HUDEP-2 (cell line): ENCODE measurements around the gene SPTLC2.

Source experiments
- DNase-seq, 76 experiments: peaks; one replicate each; lab custom pipeline; 2025; ENCODE audit not compliant: unreplicated experiment in 76 of 76; lab: John Stamatoyannopoulos, UW

The SPTLC2 gene

GRCh38 chr14:77511486-77512162 is 104.8 kb downstream of the SPTLC2 start:
- no peak for DNase-seq

DNA sequence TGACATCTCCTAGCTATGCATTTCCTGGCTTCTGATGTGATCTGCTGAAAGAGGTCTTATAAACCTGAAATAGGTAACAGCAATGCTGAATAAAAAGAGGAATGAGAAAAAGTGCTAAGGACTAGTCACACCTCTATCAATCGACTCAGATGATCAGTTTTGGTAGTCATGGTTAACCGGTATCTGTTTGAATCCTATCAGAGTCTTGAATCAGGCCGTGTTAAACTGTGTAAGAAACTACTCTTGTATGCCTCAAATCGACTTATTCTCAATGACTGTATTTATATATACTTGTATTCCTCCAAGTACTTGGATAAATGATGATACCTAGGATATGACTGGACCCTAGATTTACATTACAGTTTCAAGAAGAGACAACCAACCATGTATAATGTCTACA is 107.1 kb downstream of the SPTLC2 start:
- DNase-seq, result no peak

GRCh38 chr14:77508876-77509275 is 107.6 kb downstream of the SPTLC2 start:
- no peak for DNase-seq

DNA sequence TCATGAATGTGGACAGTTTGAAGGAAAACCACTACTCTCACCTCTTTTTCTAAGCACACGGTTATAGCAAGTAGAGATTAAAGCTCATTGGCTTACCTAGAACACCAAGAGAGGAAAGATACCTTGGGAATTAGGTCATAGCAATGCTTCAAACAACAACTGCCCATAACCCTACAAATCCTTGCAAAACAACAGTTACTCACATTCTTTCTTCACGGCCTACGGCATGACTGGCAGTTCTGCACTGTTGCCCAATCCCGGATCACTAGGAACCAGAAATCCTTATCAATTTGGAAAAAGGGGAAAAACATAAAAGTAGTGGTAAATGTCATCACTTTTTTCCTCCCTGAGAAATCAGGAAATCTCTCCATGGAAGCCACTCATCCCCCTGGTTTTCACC is 108.2 kb downstream of the SPTLC2 start:
- DNase-seq, result no peak

GRCh38 chr14:77507762-77508161 is 108.7 kb downstream of the SPTLC2 start:
- DNase-seq, result no peak

DNA sequence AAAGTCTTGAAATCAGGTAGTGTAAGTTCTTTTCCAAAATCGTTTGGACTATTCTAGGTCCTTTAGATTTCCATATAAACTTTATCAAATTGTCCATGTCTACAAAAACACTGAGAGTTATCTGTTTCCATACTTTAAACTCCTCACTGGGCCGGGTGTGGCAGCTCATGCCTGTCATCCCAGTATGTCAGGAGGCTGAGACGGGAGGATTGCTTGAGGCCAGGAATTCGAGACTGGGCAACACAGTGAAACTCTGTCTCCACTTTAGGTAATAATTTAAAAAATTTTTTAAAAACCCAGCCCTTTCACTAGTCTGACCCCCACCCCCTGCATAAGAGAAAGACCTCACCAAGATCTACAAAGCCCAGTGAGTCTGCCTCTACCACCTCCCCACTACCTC is 111.4 kb downstream of the SPTLC2 start:
- DNase-seq, result no peak

DNA sequence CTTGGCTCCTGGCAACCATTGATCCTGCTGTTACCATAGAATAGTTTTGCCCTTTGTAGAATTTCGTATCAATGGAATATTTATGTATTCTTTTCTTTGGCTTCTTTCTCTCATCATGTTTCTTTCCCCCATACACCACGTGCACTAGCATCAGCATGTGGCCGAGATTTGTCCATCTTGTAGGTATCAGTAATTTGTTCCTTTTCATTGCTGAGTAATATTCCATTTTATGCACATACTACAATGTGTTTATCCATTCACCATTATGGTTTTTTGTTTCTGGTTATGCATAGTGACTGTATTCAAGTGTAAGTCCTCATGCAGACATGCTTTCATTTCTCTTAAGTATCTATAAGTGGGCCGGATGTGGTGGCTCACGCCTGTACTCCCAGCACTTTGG is 113.3 kb downstream of the SPTLC2 start:
- no peak for DNase-seq

DNA sequence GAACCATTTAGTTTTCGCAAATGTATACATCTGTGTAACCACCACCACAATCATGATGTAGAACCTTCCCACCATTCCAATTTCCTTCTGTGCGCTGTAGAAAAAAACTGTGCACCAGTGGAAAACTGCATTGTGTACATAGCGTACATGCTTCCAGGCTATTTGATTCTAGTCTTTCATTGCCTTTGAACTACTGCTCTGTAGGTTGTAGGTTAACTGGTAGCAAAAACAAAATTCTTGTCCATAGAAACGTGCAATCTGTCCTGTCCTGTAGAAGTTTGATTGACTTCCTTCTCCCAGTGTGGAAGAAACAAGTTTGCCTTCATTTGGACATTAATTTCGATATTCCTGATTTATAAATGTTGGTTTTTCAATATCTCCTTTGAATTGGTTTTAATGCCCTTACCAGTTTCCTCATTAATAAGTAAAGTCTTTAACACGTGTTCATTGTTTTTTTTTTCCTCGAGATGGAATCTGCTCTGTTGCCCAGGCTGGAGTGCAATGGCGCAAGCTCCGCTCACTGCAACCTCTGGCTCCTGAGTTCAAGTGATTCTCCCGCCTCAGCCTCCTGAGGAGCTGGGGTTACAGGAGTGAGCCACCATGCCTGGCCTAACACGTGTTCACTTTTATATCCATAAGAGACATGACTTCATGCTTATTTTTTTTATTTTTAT is 114.2 kb downstream of the SPTLC2 start:
- DNase-seq, result no peak

GRCh38 chr14:77498984-77499527 is 117.4 kb downstream of the SPTLC2 start:
- no peak for DNase-seq

DNA sequence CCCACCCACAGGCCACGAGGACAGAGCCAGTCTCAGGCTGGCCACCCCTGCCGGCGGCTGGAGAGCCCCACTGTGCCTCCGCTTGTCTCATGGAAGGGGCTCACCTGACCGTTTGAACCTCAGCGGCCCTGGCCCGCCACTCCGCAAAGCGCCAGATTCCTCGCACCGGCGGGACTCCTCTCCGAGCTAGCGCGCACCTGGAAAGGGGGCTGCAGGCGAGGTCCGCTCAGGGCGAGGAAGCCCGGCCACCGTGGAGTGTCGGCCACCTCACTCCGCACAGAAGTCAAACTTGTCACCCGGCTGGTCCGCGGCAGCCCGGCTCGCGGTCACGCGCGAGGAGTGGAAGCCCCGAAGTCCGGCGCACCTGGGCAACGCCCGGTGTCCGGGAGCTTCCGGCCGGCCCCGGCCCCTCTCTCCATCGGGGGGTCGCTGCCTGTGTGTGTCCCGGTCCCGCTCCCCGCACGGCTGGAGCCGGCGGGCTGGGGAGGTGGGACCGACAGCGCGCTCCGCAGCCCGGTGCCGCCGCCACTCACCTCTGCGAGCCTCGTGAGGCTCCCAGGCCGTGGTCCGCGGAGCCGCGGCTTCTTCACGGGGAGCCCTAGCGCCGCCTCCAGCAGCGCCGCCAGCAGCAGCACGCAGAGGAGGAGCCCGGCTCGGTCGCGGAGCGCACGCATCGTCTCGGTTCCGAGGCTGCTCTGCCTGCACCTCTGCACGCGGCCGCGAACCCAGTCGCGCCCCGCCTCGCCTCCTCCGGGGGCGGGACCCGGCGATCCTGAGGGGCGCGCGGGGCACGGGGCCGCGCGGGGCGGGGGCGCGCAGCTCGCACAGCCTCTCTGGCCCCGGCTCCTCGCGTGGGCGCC is 118.1 kb downstream of the SPTLC2 start, which contains the start of gene ISM2:
ISM2 (minus strand) TSS at position 697 of the 860 bp plus-strand sequence; CDS start at position 674, 23 bp downstream.
- DNase-seq, result peak in 15 of 76 experiments; percentile 4 to 40 (median 13)

DNA sequence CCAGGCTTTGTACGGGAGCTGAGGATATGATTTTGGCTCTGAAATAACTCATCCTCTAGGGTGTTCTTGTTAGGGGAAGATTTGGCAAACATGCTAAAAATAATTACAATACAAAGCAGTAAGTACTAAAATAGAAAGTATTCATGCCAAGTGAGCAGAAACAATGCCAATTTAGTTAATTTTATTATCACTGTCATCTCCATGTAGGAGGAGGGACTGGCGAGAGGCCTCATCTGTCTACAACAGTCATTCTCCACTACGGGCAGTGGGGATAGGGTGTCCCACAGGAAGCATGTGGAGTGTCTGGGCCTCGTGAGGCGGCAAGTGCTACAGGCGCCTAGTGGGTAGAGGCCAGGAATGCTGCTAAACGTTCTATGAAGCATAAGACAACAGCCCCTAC is 121.1 kb downstream of the SPTLC2 start:
- DNase-seq, result no peak

GRCh38 chr14:77491056-77491455 is 125.4 kb downstream of the SPTLC2 start:
- DNase-seq, result no peak

- DNase-seq, result no peak
Observed at GRCh38 chr14:77490347-77490986, 126.0 kb downstream of the SPTLC2 start.

- no peak for DNase-seq
Observed at GRCh38 chr14:77489041-77489440, 127.4 kb downstream of the SPTLC2 start.

DNA sequence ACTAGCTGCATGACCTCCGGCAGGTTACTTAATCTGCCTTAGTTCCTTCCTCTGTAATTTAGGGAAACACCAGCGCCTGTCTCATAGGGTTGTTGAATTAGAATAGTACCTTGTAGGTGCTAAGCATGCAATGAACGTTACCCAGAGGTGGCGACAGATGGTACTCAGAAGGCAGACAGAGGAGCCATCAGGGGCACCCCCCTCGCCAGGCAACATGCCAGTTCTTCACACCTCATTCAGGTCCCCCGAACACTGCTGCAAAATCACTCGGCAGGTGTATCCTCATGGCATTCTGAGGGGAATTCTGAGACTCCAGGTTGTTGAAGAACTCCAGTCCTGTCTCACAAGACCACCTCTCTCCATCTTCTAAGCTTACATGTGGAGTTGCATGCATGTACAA is 127.9 kb downstream of the SPTLC2 start:
- no peak for DNase-seq

GRCh38 chr14:77485901-77486678 is 130.3 kb downstream of the SPTLC2 start:
- no peak for DNase-seq

GRCh38 chr14:77485256-77485655 is 131.2 kb downstream of the SPTLC2 start:
- no peak for DNase-seq

DNA sequence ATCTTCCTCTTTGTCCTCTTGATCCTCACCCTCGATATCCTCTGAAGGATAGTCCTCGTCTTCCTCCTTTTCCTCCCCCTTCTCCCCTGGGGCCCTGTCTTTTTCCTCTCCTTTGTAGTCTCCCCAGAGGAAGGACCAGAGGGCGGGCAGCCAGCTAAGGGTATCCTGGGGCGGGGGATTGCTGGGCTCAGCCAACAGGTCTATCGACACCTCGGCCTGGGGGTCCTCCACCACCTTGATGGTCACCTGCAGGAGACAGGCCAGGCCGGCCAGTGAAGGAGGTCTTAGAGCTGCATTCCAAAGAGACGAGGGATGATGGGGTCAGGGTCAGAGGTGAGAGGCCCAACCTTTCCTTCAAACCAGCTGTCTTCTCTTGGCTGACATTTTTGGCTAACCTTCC is 134.0 kb downstream of the SPTLC2 start:
- DNase-seq, result no peak

DNA sequence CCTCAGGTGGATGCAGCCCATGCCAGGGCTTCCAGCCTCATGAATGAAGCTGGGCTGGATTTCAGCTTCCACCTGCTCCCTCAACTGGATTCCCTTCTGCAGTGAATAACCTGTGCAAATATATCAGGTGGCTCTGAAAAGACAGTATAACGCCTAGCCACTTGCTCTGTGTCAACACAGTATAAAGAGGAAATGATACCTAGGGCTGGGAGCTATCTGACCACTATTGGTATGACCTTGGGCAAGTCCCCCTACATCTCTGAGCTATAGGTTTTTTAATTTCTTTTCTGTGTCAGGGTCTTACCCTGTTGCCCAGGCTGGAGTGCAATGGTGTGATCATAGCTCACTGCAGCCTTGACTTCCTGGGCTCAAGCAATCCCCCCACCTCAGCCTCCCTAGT is 137.6 kb downstream of the SPTLC2 start:
- DNase-seq, result no peak

DNA sequence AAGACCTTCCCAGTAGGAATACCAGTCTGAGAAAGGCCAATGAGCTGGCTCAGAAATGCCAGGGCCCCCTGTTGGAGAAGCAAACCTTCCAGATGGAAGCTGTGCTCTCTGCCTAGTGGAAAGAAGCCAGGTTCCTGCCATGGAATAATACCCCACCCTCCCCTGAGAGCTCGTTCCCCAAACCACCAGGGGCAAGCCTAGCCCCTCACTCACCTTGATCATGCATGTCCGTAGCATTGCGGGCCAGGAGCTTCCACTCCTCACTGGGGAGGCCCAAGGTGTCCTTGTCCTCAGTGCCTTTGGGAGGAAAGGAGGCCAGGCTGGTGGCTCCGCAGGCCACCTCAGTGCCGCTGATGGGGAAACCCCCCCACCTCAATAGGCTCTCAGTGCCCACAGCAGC is 138.4 kb downstream of the SPTLC2 start:
- no peak for DNase-seq
